HEK293T (cell line): ENCODE measurements around the gene ATP2B1.

Source experiments
- CTCF ChIA-PET: fragments of 350-600 bp; formaldehyde crosslinking; extraction: SDS; loops from one replicate; lab custom pipeline; 2021; ENCODE audit warnings: antibody characterized with exemption, inconsistent platforms; lab: Yijun Ruan, JAX
- POLR2A ChIA-PET: fragments of 350-600 bp; formaldehyde crosslinking; extraction: SDS; loops from one replicate; lab custom pipeline; 2020; ENCODE audit warnings: antibody characterized with exemption, inconsistent platforms; lab: Yijun Ruan, JAX
- DNase-seq: peaks from one replicate; pipeline ENCODE4 v3.0.0; 2012; ENCODE audit warnings: mixed read lengths; ENCODE audit errors: extremely low spot score
- ARNT ChIP-seq: fragments of 450-650 bp; IDR thresholded peaks from 2 replicates; pipeline ENCODE4 v1.6.1; 2017; ENCODE audit warnings: mild to moderate bottlenecking
- BHLHE40 ChIP-seq: fragments of 450-650 bp; IDR thresholded peaks from 2 replicates; pipeline ENCODE4 v1.6.1; 2016; ENCODE audit warnings: mild to moderate bottlenecking, moderate library complexity, borderline replicate concordance
- CTBP1 ChIP-seq: fragments of 450-650 bp; IDR thresholded peaks from 2 replicates; pipeline ENCODE4 v1.6.1; 2016; ENCODE audit warnings: borderline replicate concordance
- ELF4 ChIP-seq: fragments of 450-650 bp; IDR thresholded peaks from 2 replicates; pipeline ENCODE4 v1.6.1; 2017; ENCODE audit warnings: antibody characterized with exemption
- FOXA1 ChIP-seq: fragments of 450-650 bp; IDR thresholded peaks from 2 replicates; pipeline ENCODE4 v1.6.1; 2016; ENCODE audit warnings: mild to moderate bottlenecking
- FOXK2 ChIP-seq: fragments of 450-650 bp; IDR thresholded peaks from 2 replicates; pipeline ENCODE4 v1.6.1; 2016; ENCODE audit warnings: mild to moderate bottlenecking
- FOXM1 ChIP-seq: fragments of 450-650 bp; IDR thresholded peaks from 2 replicates; pipeline ENCODE4 v1.6.1; 2017; ENCODE audit warnings: mild to moderate bottlenecking, borderline replicate concordance
- HDGF ChIP-seq: fragments of 450-650 bp; IDR thresholded peaks from 2 replicates; pipeline ENCODE4 v1.6.1; 2017; ENCODE audit warnings: antibody characterized with exemption, borderline replicate concordance
- L3MBTL2 ChIP-seq: fragments of 450-650 bp; conservative IDR thresholded peaks from 2 replicates; pipeline ENCODE4 v1.6.1; 2016; ENCODE audit warnings: mild to moderate bottlenecking
- LEF1 ChIP-seq: fragments of 450-650 bp; IDR thresholded peaks from 2 replicates; pipeline ENCODE4 v1.6.1; 2017; ENCODE audit warnings: mild to moderate bottlenecking, borderline replicate concordance
- NFRKB ChIP-seq: fragments of 450-650 bp; IDR thresholded peaks from 2 replicates; pipeline ENCODE4 v1.6.1; 2016; ENCODE audit warnings: mild to moderate bottlenecking, moderate library complexity
- PKNOX1 ChIP-seq: fragments of 450-650 bp; IDR thresholded peaks from 2 replicates; pipeline ENCODE4 v1.6.1; 2016
- SP1 ChIP-seq: fragments of 450-650 bp; IDR thresholded peaks from 2 replicates; pipeline ENCODE4 v1.6.1; 2017
- SUZ12 ChIP-seq: fragments of 450-650 bp; IDR thresholded peaks from 2 replicates; pipeline ENCODE4 v1.6.1; 2016; ENCODE audit warnings: mild to moderate bottlenecking
- TARDBP ChIP-seq: fragments of 450-650 bp; IDR thresholded peaks from 2 replicates; pipeline ENCODE4 v1.6.1; 2016
- ZNF384 ChIP-seq: fragments of 450-650 bp; IDR thresholded peaks from 2 replicates; pipeline ENCODE4 v1.6.1; 2016

Gene ATP2B1

GRCh38 chr12:89655841-89656240 lies 52.8 kb downstream of the ATP2B1 start:
- no peak for DNase-seq
- CTCF ChIA-PET: no interaction called here
- POLR2A ChIA-PET: no interaction called here

GRCh38 chr12:89651192-89651591 lies 57.4 kb downstream of the ATP2B1 start:
- CTCF ChIA-PET: no interaction called here
- POLR2A ChIA-PET: no interaction called here
- TF ChIP-seq BHLHE40 (no peak), ELF4 (no peak), PKNOX1 (no peak), SP1 (no peak), ARNT (no peak), CTBP1 (no peak), FOXM1 (no peak), FOXK2 (no peak), HDGF (no peak), L3MBTL2 (no peak), TARDBP (no peak), FOXA1 (no peak)
- no peak for DNase-seq

More at GRCh38 chr12:89655841-89656240, 52.8 kb downstream of the ATP2B1 start:
- TF ChIP-seq SP1 (no peak), ZNF384 (no peak), FOXK2 (no peak), FOXM1 (no peak), TARDBP (no peak), NFRKB (no peak), HDGF (no peak), ARNT (no peak), FOXA1 (no peak), ELF4 (no peak), LEF1 (no peak), L3MBTL2 (no peak), BHLHE40 (no peak), PKNOX1 (no peak), CTBP1 (no peak)

- POLR2A ChIA-PET: interaction anchor here (0.6 kb wide), 1 partner anchor 13 kb away, joined by 3 read pairs; no protein-coding TSS in a partner anchor
- no peak for DNase-seq
- CTCF ChIA-PET: no interaction called here
- TF ChIP-seq NFRKB (no peak), PKNOX1 (no peak), SUZ12 (no peak), CTBP1 (no peak), HDGF (no peak), BHLHE40 (no peak), FOXA1 (no peak), LEF1 (no peak)
Measured at GRCh38 chr12:89650239-89650638, 58.4 kb downstream of the ATP2B1 start.

- ChIA-PET CTCF (no interaction called here), POLR2A (interaction anchor here (0.6 kb wide), 1 partner anchor 13 kb away, joined by 3 read pairs; no protein-coding TSS in a partner anchor)
- no peak for DNase-seq
- no peak for TF ChIP-seq HDGF
- no peak for TF ChIP-seq LEF1
- no peak for TF ChIP-seq SUZ12
- no peak for TF ChIP-seq SP1
- no peak for TF ChIP-seq TARDBP
Measured at GRCh38 chr12:89649820-89650219, 58.8 kb downstream of the ATP2B1 start.

- DNase-seq: no peak
- ChIA-PET CTCF (no interaction called here), POLR2A (no interaction called here)
- TF ChIP-seq PKNOX1 (no peak), BHLHE40 (no peak), FOXA1 (no peak), SP1 (no peak), ZNF384 (no peak), L3MBTL2 (no peak), CTBP1 (no peak), NFRKB (no peak), FOXK2 (no peak), HDGF (no peak), FOXM1 (no peak), SUZ12 (no peak), TARDBP (no peak), ARNT (no peak), LEF1 (no peak), ELF4 (no peak)
Measured at GRCh38 chr12:89649139-89649538, 59.5 kb downstream of the ATP2B1 start.
